Left ventricle myocardium inferior (tissue), 1 donor: Measurements from ENCODE around the gene PUM1. TPM values are rescaled to one million over a fixed set of nuclear protein-coding genes. Genes with fewer than 3 reads are reported as not detected.

ENCODE experiments used
- DNase-seq: peaks from one replicate; pipeline ENCODE4 v3.0.0-alpha.2; 2020
- H3K27ac ChIP-seq: fragments of 200-600 bp; replicated peaks from 2 replicates; pipeline ENCODE4 v1.8.0; 2021
- H3K27me3 ChIP-seq: fragments of 200-600 bp; 2 replicates; pipeline ENCODE4 v1.8.0; 2021; ENCODE audit warnings: low read depth
- H3K36me3 ChIP-seq: fragments of 200-600 bp; 2 replicates; pipeline ENCODE4 v1.8.0; 2021
- H3K4me1 ChIP-seq: fragments of 200-600 bp; 2 replicates; pipeline ENCODE4 v1.8.0; 2021
- H3K4me3 ChIP-seq: fragments of 200-600 bp; 2 replicates; pipeline ENCODE4 v1.8.0; 2021; ENCODE audit warnings: mild to moderate bottlenecking, moderate library complexity
- H3K9me3 ChIP-seq: fragments of 200-600 bp; replicated peaks from 2 replicates; pipeline ENCODE4 v1.8.0; 2021
- CTCF ChIP-seq: fragments of 200-600 bp; IDR thresholded peaks from 2 replicates; pipeline ENCODE4 v1.8.0; 2021; ENCODE audit warnings: antibody characterized with exemption, mild to moderate bottlenecking, borderline replicate concordance
- intact Hi-C: fragments of 100-400 bp; cut with micrococcal nuclease; formaldehyde crosslinking; loops from one replicate; pipeline ENCODE4 v1.11.0; 2022
- total RNA-seq: library from RNA; stranded (reverse); fragmentation: NEBNext Ultra II Directional; extraction: Animal tissue kit (Norgen Biotek cat#: 25700); gene quantifications from one replicate; pipeline ENCODE4 v1.2.1, GENCODE V29; 2021
- donor health status: DM: no; HTN: yes; CAD: no; lungs with severe emphysema.

PUM1 gene
- total RNA-seq, 1 donor from 2014 or later = 80.1 TPM

- Histone ChIP-seq H3K27me3 (no peaks in the 10 kb centered on the region), H3K27ac (peak overlapping the region; percentile 60), H3K4me1 (peaks cover 44% of the 10 kb centered on the region), H3K36me3 (no peaks in the 10 kb centered on the region), H3K4me3 (peak overlapping the region; percentile 74), H3K9me3 (no peaks in the 10 kb centered on the region)
- TF ChIP-seq CTCF = no peak
- DNase-seq = peak; percentile 15
- intact Hi-C loops = no loop called here
These were observed 157.8 kb downstream of the PUM1 start for GRCh38 chr1:30907481-30908315.

GRCh38 chr1:30906631-30907441 lies 158.7 kb downstream of the PUM1 start:
- Histone ChIP-seq H3K36me3 (no peaks in the 10 kb centered on the region), H3K27ac (peak overlapping the region; percentile 23), H3K4me3 (peak overlapping the region; percentile 74), H3K9me3 (no peaks in the 10 kb centered on the region), H3K4me1 (peaks cover 53% of the 10 kb centered on the region), H3K27me3 (no peaks in the 10 kb centered on the region)
- peak; percentile 12 for DNase-seq
- intact Hi-C loops = no loop called here
- TF ChIP-seq CTCF = no peak

GRCh38 chr1:30905916-30906620 lies 159.4 kb downstream of the PUM1 start:
- H3K4me1 ChIP-seq = peaks cover 58% of the 10 kb centered on the region
- H3K36me3 ChIP-seq = no peaks in the 10 kb centered on the region
- intact Hi-C loops = no loop called here

GRCh38 chr1:30905403-30905802 lies 160.1 kb downstream of the PUM1 start:
- H3K4me3 ChIP-seq = no peak overlapping the region
- no peak for TF ChIP-seq CTCF
- no peaks in the 10 kb centered on the region for H3K36me3 ChIP-seq
- H3K4me1 ChIP-seq = peaks cover 60% of the 10 kb centered on the region
- H3K27me3 ChIP-seq = no peaks in the 10 kb centered on the region
- no peak for DNase-seq
- H3K27ac ChIP-seq = no peak overlapping the region
- intact Hi-C loops = no loop called here
- H3K9me3 ChIP-seq = no peaks in the 10 kb centered on the region

More at GRCh38 chr1:30905916-30906620, 159.4 kb downstream of the PUM1 start:
- Histone ChIP-seq H3K9me3 (no peaks in the 10 kb centered on the region), H3K27me3 (no peaks in the 10 kb centered on the region), H3K4me3 (no peak overlapping the region), H3K27ac (no peak overlapping the region)
- DNase-seq = peak; percentile 13
- no peak for TF ChIP-seq CTCF

GRCh38 chr1:30904962-30905335 lies 160.6 kb downstream of the PUM1 start:
- intact Hi-C loops = no loop called here
- H3K9me3 ChIP-seq = no peaks in the 10 kb centered on the region
- no peak for TF ChIP-seq CTCF
- DNase-seq = peak; percentile 7
- H3K36me3 ChIP-seq = no peaks in the 10 kb centered on the region
- peaks cover 60% of the 10 kb centered on the region for H3K4me1 ChIP-seq
- H3K27me3 ChIP-seq = no peaks in the 10 kb centered on the region
- H3K27ac ChIP-seq = no peak overlapping the region
- no peak overlapping the region for H3K4me3 ChIP-seq
